Measurements from ENCODE around the gene G6PC2. TPM values are rescaled to one million over a fixed set of nuclear protein-coding genes. Genes with fewer than 3 reads are reported as not detected.

The G6PC2 gene
- polyA plus RNA-seq, 1 donor from 2014 or later = not detected

DNA sequence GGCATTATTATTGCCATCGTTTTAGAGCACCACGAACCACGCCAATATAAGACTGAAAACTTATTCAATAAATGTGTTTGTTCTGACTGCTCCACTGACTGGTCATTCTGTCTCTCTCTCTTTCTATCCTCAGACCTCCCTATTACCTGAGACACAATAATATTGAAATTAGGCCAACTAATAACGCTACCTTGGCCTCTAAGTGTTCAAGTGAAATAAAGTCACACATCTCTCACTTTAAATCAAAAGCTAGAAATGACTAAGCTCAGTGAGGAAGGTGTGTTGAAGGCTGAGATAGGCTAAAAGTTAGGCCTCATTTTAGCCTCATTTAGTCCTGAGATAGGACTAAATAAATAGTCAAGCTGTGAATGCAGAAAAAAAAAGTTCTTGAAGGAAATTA, 38.8 kb downstream of the G6PC2 start:
- Histone ChIP-seq H3K9me2 (ENCODE audit: insufficient read depth, low read length) (no peaks in the 10 kb centered on the region), H3K4me3 (ENCODE audit: low read length) (no peak overlapping the region), H3K27ac (ENCODE audit: low read length) (no peak overlapping the region), H3K4me2 (ENCODE audit: low read length) (no peak overlapping the region), H3K79me2 (replicated peaks; ENCODE audit: insufficient read depth, low read length) (no peaks in the 10 kb centered on the region), H3K27me3 (ENCODE audit: insufficient read depth, low read depth, low read length) (no peaks in the 10 kb centered on the region), H3K36me3 (ENCODE audit: insufficient read depth, low read length) (no peaks in the 10 kb centered on the region), H3K9ac (ENCODE audit: low read length) (no peak overlapping the region), H2AFZ (ENCODE audit: low read depth, low read length) (no peak overlapping the region), H3F3A (ENCODE audit: insufficient read depth, low read length, poor library complexity, severe bottlenecking) (no peaks in the 10 kb centered on the region), H3K9me3 (ENCODE audit: low read length) (no peaks in the 10 kb centered on the region), H4K20me1 (ENCODE audit: insufficient read depth) (no peaks in the 10 kb centered on the region)
- TF ChIP-seq EP300 (conservative IDR thresholded peaks at IDR 0.05; ENCODE audit: poor library complexity, severe bottlenecking) (no peak), SMC3 (conservative IDR thresholded peaks at IDR 0.05; ENCODE audit: poor library complexity) (no peak), MXI1 (conservative IDR thresholded peaks at IDR 0.05; ENCODE audit: poor library complexity, severe bottlenecking) (no peak), POLR2AphosphoS5 (IDR thresholded peaks at IDR 0.05) (no peak)
- TF ChIP-seq, protein P1, sequence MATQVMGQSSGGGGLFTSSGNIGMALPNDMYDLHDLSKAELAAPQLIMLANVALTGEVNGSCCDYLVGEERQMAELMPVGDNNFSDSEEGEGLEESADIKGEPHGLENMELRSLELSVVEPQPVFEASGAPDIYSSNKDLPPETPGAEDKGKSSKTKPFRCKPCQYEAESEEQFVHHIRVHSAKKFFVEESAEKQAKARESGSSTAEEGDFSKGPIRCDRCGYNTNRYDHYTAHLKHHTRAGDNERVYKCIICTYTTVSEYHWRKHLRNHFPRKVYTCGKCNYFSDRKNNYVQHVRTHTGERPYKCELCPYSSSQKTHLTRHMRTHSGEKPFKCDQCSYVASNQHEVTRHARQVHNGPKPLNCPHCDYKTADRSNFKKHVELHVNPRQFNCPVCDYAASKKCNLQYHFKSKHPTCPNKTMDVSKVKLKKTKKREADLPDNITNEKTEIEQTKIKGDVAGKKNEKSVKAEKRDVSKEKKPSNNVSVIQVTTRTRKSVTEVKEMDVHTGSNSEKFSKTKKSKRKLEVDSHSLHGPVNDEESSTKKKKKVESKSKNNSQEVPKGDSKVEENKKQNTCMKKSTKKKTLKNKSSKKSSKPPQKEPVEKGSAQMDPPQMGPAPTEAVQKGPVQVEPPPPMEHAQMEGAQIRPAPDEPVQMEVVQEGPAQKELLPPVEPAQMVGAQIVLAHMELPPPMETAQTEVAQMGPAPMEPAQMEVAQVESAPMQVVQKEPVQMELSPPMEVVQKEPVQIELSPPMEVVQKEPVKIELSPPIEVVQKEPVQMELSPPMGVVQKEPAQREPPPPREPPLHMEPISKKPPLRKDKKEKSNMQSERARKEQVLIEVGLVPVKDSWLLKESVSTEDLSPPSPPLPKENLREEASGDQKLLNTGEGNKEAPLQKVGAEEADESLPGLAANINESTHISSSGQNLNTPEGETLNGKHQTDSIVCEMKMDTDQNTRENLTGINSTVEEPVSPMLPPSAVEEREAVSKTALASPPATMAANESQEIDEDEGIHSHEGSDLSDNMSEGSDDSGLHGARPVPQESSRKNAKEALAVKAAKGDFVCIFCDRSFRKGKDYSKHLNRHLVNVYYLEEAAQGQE (IDR thresholded peaks at IDR 0.05; ENCODE audit: borderline replicate concordance) = no peak
- TF ChIP-seq, protein P2, sequence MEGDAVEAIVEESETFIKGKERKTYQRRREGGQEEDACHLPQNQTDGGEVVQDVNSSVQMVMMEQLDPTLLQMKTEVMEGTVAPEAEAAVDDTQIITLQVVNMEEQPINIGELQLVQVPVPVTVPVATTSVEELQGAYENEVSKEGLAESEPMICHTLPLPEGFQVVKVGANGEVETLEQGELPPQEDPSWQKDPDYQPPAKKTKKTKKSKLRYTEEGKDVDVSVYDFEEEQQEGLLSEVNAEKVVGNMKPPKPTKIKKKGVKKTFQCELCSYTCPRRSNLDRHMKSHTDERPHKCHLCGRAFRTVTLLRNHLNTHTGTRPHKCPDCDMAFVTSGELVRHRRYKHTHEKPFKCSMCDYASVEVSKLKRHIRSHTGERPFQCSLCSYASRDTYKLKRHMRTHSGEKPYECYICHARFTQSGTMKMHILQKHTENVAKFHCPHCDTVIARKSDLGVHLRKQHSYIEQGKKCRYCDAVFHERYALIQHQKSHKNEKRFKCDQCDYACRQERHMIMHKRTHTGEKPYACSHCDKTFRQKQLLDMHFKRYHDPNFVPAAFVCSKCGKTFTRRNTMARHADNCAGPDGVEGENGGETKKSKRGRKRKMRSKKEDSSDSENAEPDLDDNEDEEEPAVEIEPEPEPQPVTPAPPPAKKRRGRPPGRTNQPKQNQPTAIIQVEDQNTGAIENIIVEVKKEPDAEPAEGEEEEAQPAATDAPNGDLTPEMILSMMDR (IDR thresholded peaks at IDR 0.05; ENCODE audit: poor library complexity, severe bottlenecking) = no peak

DNA sequence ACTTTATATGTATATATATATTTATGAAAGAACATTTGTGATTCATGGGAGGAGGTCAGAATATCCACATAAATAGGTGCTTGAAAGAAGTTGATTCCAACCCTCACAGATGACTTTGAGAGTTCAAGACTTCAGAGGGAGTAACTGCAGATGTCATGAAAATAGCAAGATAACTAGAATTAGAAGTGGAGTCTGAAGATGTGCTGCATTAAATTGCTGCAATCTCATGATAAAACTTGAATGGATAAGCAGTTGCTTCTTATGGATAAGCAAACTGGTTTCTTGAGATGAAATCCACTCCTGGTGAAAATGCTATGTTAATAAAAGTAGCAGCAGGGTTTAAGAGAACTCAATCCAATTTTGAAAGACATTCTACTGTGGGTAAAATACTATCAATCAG, 40.2 kb downstream of the G6PC2 start:
- H3K27ac ChIP-seq (ENCODE audit: low read length) = no peak overlapping the region
- no peaks in the 10 kb centered on the region for H4K20me1 ChIP-seq (ENCODE audit: insufficient read depth)
- H3K9me2 ChIP-seq (ENCODE audit: insufficient read depth, low read length) = no peaks in the 10 kb centered on the region
- H3K9ac ChIP-seq (ENCODE audit: low read length) = no peak overlapping the region
- no peak for TF ChIP-seq RAD21 (conservative IDR thresholded peaks at IDR 0.05)
- no peak for TF ChIP-seq EP300 (conservative IDR thresholded peaks at IDR 0.05; ENCODE audit: poor library complexity, severe bottlenecking)
- TF ChIP-seq, protein P2 (IDR thresholded peaks at IDR 0.05; ENCODE audit: poor library complexity, severe bottlenecking) = no peak
- no peaks in the 10 kb centered on the region for H3K27me3 ChIP-seq (ENCODE audit: insufficient read depth, low read depth, low read length)
- no peaks in the 10 kb centered on the region for H3K36me3 ChIP-seq (ENCODE audit: insufficient read depth, low read length)
- no peak overlapping the region for H2AFZ ChIP-seq (ENCODE audit: low read depth, low read length)
- no peak overlapping the region for H3K4me2 ChIP-seq (ENCODE audit: low read length)
- no peaks in the 10 kb centered on the region for H3K9me3 ChIP-seq (ENCODE audit: low read length)
- H3K79me2 ChIP-seq (replicated peaks; ENCODE audit: insufficient read depth, low read length) = no peaks in the 10 kb centered on the region
- no peak overlapping the region for H3K4me3 ChIP-seq (ENCODE audit: low read length)
- no peaks in the 10 kb centered on the region for H3F3A ChIP-seq (ENCODE audit: insufficient read depth, low read length, poor library complexity, severe bottlenecking)
